Esophagus squamous epithelium (tissue), 5 donors: ENCODE measurements around the gene MICAL3. TPM values are rescaled to one million over a fixed set of nuclear protein-coding genes. Genes with fewer than 3 reads are reported as not detected.

ENCODE experiments used
- DNase-seq: peaks from one replicate; lab custom pipeline; 2025; lab: John Stamatoyannopoulos, UW
- H3K27ac ChIP-seq, 4 donors: fragments of 200-600 bp; sonication (generic); one replicate each; pipeline ENCODE4 v1.5.1; 2016 to 2019; ENCODE audit warnings: mild to moderate bottlenecking in 1 of 4
- H3K27me3 ChIP-seq, 4 donors: fragments of 200-600 bp; sonication (generic); 1 replicate in 3 of 4; 2 replicates in 1 of 4; pipeline versions ENCODE4 v1.5.1 to v1.6.0; 2017 to 2021; ENCODE audit warnings: antibody characterized with exemption in 1 of 4
- H3K36me3 ChIP-seq, 3 donors: fragments of 200-600 bp; sonication (generic); one replicate each; pipeline ENCODE4 v1.5.1; 2016 to 2019
- H3K4me1 ChIP-seq, 3 donors: fragments of 200-600 bp; sonication (generic); one replicate each; pipeline ENCODE4 v1.5.1; 2017 to 2019
- H3K4me3 ChIP-seq, 4 donors: fragments of 200-600 bp; sonication (generic); 1 replicate in 3 of 4; 2 replicates in 1 of 4; pipeline ENCODE4 v1.5.1; 2016 to 2019; ENCODE audit warnings: mild to moderate bottlenecking in 2 of 4, moderate library complexity in 1 of 4
- H3K9me3 ChIP-seq, 3 donors: fragments of 200-600 bp; sonication (generic); one replicate each; pipeline ENCODE4 v1.5.1; 2016 to 2019
- POLR2A ChIP-seq, 4 donors: fragments of 450-650 bp; IDR thresholded peaks; one replicate each; pipeline ENCODE4 v1.6.1; 2017; ENCODE audit warnings: antibody characterized with exemption in 4 of 4, mild to moderate bottlenecking in 4 of 4, moderate library complexity in 3 of 4
- WGBS, 2 donors: methylation state at CpG; one replicate each; pipeline ENCODE4 v1.1.5; 2018; 5-methylcytosine and 5-hydroxymethylcytosine counted together
- intact Hi-C: fragments of 100-400 bp; cut with DNase I; formaldehyde crosslinking; loops from one replicate; pipeline ENCODE4 v1.15.0; 2022
- total RNA-seq, 4 donors: library from RNA; depleted of rRNA; stranded (reverse); fragments of >200 nt; gene quantifications; one replicate each; pipeline ENCODE4 v1.1.0, GENCODE V29; 2016
- TF ChIP-seq, protein P1 (sequence below), 6 experiments: fragments of 450-650 bp in 4 of 6; fragments of 200-600 bp in 2 of 6; sonication (generic) in 2 of 6; IDR thresholded peaks; one replicate each; pipeline ENCODE4 v1.5.1; 2016 to 2019; ENCODE audit warnings: antibody characterized with exemption in 6 of 6, mild to moderate bottlenecking in 4 of 6, moderate library complexity in 4 of 6
- donor health status: DM: yes; HTN: yes; CAD: no.

The MICAL3 gene
- total RNA-seq, 4 donors from 2014 or later: 11.2 to 30.9 (median 15.9) TPM

DNA sequence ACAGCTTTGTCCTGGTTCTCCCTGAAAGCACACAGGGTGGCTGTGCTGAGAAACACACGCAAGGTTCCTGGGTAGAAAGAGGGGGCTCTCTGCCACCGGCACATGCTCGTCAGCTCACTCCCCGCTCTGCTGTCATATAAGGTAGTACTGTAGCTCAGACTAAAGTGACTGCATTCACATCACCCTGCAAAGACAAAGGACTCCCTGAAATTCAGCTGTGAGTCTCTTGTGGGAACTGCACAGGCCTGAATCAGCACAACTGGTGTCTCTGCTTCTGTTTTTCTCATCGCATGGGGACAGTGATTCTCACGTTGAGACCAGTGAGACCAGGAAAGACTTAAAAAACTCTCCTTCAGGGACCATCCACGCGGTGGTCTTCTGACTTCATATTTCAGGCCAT is 126.0 kb downstream of the MICAL3 start:
- 87 to 96% methylated on average over 7 to 8 of the region's 8 CpGs for WGBS, 2 donors
- H3K27me3 ChIP-seq: no peaks in the 10 kb centered on the region
- no peak overlapping the region for H3K4me3 ChIP-seq
- H3K9me3 ChIP-seq: no peaks in the 10 kb centered on the region
- no peak for DNase-seq
- no peak for TF ChIP-seq POLR2A (IDR thresholded peaks at IDR 0.05)
- TF ChIP-seq, protein P1, sequence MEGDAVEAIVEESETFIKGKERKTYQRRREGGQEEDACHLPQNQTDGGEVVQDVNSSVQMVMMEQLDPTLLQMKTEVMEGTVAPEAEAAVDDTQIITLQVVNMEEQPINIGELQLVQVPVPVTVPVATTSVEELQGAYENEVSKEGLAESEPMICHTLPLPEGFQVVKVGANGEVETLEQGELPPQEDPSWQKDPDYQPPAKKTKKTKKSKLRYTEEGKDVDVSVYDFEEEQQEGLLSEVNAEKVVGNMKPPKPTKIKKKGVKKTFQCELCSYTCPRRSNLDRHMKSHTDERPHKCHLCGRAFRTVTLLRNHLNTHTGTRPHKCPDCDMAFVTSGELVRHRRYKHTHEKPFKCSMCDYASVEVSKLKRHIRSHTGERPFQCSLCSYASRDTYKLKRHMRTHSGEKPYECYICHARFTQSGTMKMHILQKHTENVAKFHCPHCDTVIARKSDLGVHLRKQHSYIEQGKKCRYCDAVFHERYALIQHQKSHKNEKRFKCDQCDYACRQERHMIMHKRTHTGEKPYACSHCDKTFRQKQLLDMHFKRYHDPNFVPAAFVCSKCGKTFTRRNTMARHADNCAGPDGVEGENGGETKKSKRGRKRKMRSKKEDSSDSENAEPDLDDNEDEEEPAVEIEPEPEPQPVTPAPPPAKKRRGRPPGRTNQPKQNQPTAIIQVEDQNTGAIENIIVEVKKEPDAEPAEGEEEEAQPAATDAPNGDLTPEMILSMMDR (IDR thresholded peaks at IDR 0.05): no peak
- peaks cover 0 to 6% (median 0%) of the 10 kb centered on the region in 3 donors for H3K4me1 ChIP-seq
- no peak overlapping the region for H3K27ac ChIP-seq
- H3K36me3 ChIP-seq: peaks cover 0 to 99% (median 4%) of the 10 kb centered on the region in 3 donors
- intact Hi-C loops: loop anchor here (10.0 kb wide), 2 partner anchors 64 to 176 kb away; partner anchors contain the start of gene PEX26

DNA sequence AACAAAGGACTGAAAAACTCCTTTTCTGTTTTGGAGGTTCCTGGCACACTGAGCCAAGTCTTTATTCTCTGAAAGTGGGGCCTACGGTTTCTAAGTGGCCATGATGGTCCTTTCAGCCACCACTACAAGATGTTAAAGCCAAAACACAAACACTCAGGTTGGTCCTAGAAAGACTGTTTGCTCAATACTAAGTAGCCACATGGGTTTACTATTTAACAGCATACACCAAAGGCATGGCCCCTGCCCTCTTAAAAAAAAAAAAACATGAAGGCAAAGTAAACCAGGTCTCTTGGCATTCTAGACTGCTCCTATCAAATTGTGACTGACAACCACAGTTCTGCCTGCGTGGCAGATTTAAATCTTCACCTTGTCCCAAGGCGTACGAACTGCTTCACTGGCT is 126.5 kb downstream of the MICAL3 start:
- 90 to 92% methylated on average over 4 of the region's 4 CpGs for WGBS, 2 donors
- intact Hi-C loops: loop anchor here (10.0 kb wide), 2 partner anchors 63 to 177 kb away; partner anchors contain the start of gene PEX26
- Histone ChIP-seq H3K4me3 (no peak overlapping the region), H3K4me1 (peaks cover 0 to 1% (median 0%) of the 10 kb centered on the region in 3 donors), H3K9me3 (no peaks in the 10 kb centered on the region), H3K36me3 (peaks cover 0 to 99% (median 7%) of the 10 kb centered on the region in 3 donors), H3K27ac (no peak overlapping the region), H3K27me3 (no peaks in the 10 kb centered on the region)
- DNase-seq: no peak
- TF ChIP-seq, protein P1 (IDR thresholded peaks at IDR 0.05): no peak
- TF ChIP-seq POLR2A (IDR thresholded peaks at IDR 0.05): no peak

DNA sequence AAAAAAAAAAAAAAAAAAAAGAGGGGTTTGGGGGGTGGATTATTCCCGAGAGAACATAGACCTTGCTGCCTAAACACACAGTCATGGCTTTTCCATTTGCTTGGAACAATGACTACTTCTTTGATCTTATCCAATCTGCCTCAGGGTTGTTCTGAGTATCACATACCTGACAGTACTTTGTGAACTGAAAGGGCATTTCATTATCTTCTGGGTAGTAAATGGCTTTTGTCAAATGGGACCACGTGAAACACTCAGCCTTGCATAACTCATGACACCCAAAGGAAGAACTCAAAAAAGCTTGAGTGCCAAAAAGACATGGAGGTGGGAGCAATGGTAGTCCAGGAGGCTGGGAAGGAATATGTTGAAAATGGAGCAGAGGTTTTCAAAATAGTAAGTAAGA is 126.9 kb downstream of the MICAL3 start:
- H3K4me1 ChIP-seq: no peaks in the 10 kb centered on the region
- no peaks in the 10 kb centered on the region for H3K9me3 ChIP-seq
- WGBS, 2 donors: 31 to 46% methylated on average over 2 of the region's 2 CpGs
- intact Hi-C loops: loop anchor here (10.0 kb wide), 2 partner anchors 63 to 177 kb away; partner anchors contain the start of gene PEX26
- no peak overlapping the region for H3K27ac ChIP-seq
- H3K4me3 ChIP-seq: no peak overlapping the region
- no peaks in the 10 kb centered on the region for H3K27me3 ChIP-seq
- TF ChIP-seq, protein P1 (IDR thresholded peaks at IDR 0.05): no peak
- no peak for TF ChIP-seq POLR2A (IDR thresholded peaks at IDR 0.05)
- no peak for DNase-seq
- H3K36me3 ChIP-seq: peaks cover 0 to 99% (median 7%) of the 10 kb centered on the region in 3 donors

DNA sequence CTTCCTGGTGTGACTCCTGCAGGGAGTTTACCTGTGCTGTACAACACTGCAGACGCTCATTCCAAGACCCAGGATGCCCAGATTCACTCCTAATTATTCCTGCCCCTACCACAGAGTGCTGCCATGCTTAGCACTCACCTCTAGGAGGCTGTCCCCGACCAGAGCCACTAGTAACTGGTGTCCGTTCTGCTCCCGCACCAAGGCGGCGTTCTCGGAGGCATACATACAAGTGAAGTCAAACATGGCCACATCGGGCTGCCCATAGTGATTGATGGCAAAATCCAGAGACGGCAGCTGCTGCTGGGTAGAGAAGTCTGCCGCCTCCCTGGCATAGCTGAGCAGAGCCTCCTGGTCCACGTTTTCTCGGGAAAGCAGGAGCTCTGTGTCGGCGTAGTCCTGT is 127.8 kb downstream of the MICAL3 start:
- H3K36me3 ChIP-seq: peaks cover 0 to 98% (median 7%) of the 10 kb centered on the region in 3 donors
- peak overlapping the region in 1 of 4 donors; percentile 4 for H3K27ac ChIP-seq
- WGBS, 2 donors: 76 to 86% methylated on average over 9 to 13 of the region's 14 CpGs
- no peaks in the 10 kb centered on the region for H3K27me3 ChIP-seq
- H3K4me1 ChIP-seq: peaks cover 0 to 6% (median 0%) of the 10 kb centered on the region in 3 donors
- no peak for TF ChIP-seq POLR2A (IDR thresholded peaks at IDR 0.05)
- TF ChIP-seq, protein P1 (IDR thresholded peaks at IDR 0.05): peak in 3 of 6 experiments; percentile 19 to 39 (median 22)
- H3K4me3 ChIP-seq: no peak overlapping the region
- no peaks in the 10 kb centered on the region for H3K9me3 ChIP-seq
- intact Hi-C loops: loop anchor here (10.0 kb wide), 2 partner anchors 62 to 178 kb away; partner anchors contain the start of gene PEX26
- no peak for DNase-seq

DNA sequence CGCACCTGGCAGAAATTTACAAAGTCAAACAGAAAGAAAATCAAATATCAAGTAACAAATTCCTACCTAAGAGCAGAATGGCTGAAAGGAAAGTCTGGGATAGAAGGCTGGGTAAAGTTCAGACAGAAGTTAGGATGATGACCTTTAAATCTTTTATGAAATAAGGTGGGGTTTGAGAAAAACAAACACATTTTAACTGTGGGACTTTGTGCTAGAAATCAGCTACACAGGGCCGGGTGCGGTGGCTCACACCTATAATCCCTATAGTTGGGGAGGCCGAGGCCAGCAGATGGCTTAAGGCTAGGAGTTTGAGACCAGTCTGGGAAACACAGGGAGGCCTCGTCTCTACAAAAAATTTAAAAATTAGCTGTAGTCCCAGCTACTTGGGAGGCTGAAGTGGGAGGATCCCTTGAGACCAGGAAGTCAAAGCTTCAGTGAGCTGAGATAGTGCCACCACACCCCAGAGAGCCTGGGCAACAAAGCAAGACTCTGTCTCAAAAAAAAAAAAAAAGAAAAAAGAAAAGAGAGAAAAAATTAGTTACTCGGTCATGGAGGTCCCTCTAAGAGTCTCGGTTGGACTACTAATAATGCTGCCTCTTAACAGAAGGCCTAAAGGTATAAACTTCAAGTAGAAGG is 130.3 kb downstream of the MICAL3 start:
- 89 to 92% methylated on average over 7 of the region's 7 CpGs for WGBS, 2 donors
- TF ChIP-seq, protein P1 (IDR thresholded peaks at IDR 0.05): no peak
- no peak for TF ChIP-seq POLR2A (IDR thresholded peaks at IDR 0.05)
- peaks cover 0 to 98% (median 7%) of the 10 kb centered on the region in 3 donors for H3K36me3 ChIP-seq
- no peaks in the 10 kb centered on the region for H3K9me3 ChIP-seq
- no peaks in the 10 kb centered on the region for H3K27me3 ChIP-seq
- no peak overlapping the region for H3K27ac ChIP-seq
- H3K4me3 ChIP-seq: no peak overlapping the region
- DNase-seq: no peak
- intact Hi-C loops: loop anchor here (10.0 kb wide), 2 partner anchors 59 to 181 kb away; partner anchors contain the start of gene PEX26
- H3K4me1 ChIP-seq: peaks cover 0 to 23% (median 0%) of the 10 kb centered on the region in 3 donors
